HG03280 (cell line): ENCODE results near the gene P3H4.

ENCODE experiments used
- ATAC-seq: cut with Tn5 transposase; IDR thresholded peaks from one replicate; pipeline ENCODE4 v1.9.1; 2021; ENCODE audit warnings: mild to moderate bottlenecking, moderate library complexity; ENCODE audit not compliant: unreplicated experiment

The P3H4 gene

GRCh38 chr17:41772586-41773189 is 39.1 kb downstream of the P3H4 start:
- no peak for ATAC-seq

- ATAC-seq = no peak
Observed at GRCh38 chr17:41772218-41772585, 39.5 kb downstream of the P3H4 start.

- no peak for ATAC-seq
Observed at GRCh38 chr17:41771389-41772206, 40.2 kb downstream of the P3H4 start.

DNA sequence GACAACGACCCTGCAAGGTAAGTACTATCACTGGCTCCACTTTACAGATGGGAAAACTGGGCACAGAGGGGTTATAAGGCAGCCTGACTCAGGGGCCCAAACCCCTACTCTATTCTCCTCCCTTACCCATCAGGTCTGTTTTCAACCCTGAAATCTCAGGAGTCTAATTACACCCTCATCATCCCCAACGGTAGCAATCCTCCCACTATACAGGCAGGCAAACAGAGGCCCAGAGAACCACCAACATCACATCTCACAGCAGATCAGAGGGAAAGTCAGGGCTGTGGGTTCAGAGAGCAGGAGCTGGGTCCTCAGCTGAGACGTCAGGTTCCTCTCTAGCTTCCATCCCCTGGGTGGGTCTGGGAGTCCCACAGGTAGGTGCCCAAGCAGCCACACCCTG is 41.8 kb downstream of the P3H4 start:
- ATAC-seq = no peak

GRCh38 chr17:41769346-41769862 is 42.3 kb downstream of the P3H4 start:
- ATAC-seq = no peak

- ATAC-seq = no peak
Observed at GRCh38 chr17:41768682-41769288, 43.0 kb downstream of the P3H4 start.

GRCh38 chr17:41767324-41768042 is 44.3 kb downstream of the P3H4 start:
- no peak for ATAC-seq

DNA sequence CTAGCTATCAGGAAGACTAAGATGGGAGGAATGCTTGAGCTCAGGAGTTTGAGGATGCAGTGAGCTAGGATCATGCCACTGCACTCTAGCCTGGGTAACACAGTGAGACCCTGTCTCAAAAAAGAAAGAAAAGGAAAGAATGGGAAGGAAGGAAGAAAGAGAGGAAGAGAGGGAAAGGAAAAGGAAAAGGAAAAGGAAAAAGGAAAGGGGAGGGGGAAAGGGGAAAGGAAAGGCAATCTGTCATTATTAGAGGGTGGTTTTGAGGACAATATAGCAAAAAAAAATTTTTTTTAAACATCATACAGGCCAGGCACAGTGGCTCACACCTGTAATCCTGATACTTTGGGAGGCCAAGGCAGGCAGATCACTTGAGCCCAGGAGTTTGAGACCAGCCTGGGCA is 45.6 kb downstream of the P3H4 start:
- ATAC-seq = no peak

- ATAC-seq = no peak
Observed at GRCh38 chr17:41763327-41763726, 48.4 kb downstream of the P3H4 start.

GRCh38 chr17:41762841-41763240 is 48.9 kb downstream of the P3H4 start:
- no peak for ATAC-seq

- ATAC-seq = no peak
Observed at GRCh38 chr17:41762391-41762790, 49.4 kb downstream of the P3H4 start.

DNA sequence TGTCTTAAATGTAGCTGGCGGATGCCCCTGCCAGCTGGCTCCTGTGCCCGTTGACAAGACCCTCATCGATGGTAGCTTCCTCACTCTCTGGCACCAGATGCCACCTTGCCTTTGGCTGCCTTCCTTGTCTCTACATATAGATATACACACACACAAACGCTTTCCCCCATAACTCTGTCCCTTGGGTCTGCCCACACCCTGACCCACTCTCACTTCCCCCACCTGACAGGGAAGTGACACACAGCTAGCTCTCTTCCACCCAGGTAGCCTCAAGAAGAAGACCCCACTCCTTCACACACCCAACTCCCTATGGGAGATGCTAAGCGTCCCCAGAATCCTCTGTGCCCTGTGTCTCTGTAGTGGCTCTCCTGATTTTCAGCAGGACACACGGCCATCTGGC is 50.9 kb downstream of the P3H4 start:
- ATAC-seq = no peak

GRCh38 chr17:41758601-41759000 is 53.1 kb downstream of the P3H4 start:
- no peak for ATAC-seq

DNA sequence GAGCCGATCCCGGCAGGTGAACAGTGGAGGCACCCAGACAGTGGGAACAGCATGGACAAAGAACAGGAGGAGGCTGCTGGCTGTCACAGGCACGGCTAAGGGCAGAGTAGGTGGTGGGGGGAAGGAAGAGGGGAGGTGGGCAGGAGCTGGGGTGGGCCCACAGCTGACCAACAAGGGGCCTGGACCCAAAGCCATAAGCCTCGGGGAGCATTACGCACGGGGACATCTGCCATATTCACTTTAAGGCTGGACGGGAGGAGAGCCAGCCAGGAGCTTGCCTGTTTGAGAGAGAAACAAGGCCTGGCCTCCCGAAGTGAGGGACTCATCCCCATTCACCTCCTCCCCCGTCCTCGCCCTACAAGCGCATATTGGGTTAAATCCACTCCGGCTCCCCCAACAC is 57.7 kb downstream of the P3H4 start:
- ATAC-seq = no peak
